GM23338 (cell line): ENCODE data around the gene DLG3. TPM values are rescaled to one million over a fixed set of nuclear protein-coding genes. Genes with fewer than 3 reads are reported as not detected.

Source experiments
- ATAC-seq: fragments of 200-7000 bp; cut with Tn5 transposase; 3 replicates; pipeline ENCODE4 v1.9.1; 2020
- DNase-seq: peaks from one replicate; pipeline ENCODE4 v3.0.0-alpha.2; 2015; ENCODE audit warnings: low spot score
- H2AFZ ChIP-seq: fragments of 200-600 bp; sonication (generic); 2 replicates; pipeline ENCODE4 v1.8.0; 2016; ENCODE audit warnings: antibody characterized with exemption, mild to moderate bottlenecking, moderate library complexity
- H3F3A ChIP-seq: fragments of 200-600 bp; sonication (generic); replicated peaks from 2 replicates; pipeline ENCODE4 v1.8.0; 2017; ENCODE audit warnings: antibody characterized with exemption, mixed run types, low read depth
- H3K27ac ChIP-seq: fragments of 200-600 bp; sonication (generic); 2 replicates; pipeline ENCODE4 v1.6.1; 2016; ENCODE audit warnings: low read depth
- H3K27me3 ChIP-seq: fragments of 200-600 bp; sonication (generic); 2 replicates; pipeline ENCODE4 v1.8.0; 2016; ENCODE audit warnings: mild to moderate bottlenecking, mixed run types, moderate library complexity; ENCODE audit not compliant: insufficient read depth
- H3K36me3 ChIP-seq: fragments of 200-600 bp; sonication (generic); 2 replicates; pipeline ENCODE4 v1.8.0; 2016; ENCODE audit warnings: mild to moderate bottlenecking; ENCODE audit not compliant: insufficient read depth
- H3K4me1 ChIP-seq: fragments of 200-600 bp; sonication (generic); 2 replicates; pipeline ENCODE4 v1.8.0; 2016; ENCODE audit warnings: mild to moderate bottlenecking, moderate library complexity; ENCODE audit not compliant: insufficient read depth
- H3K4me2 ChIP-seq: fragments of 200-600 bp; sonication (generic); 2 replicates; pipeline ENCODE4 v1.7.1; 2017; ENCODE audit warnings: mixed run types
- H3K4me3 ChIP-seq: fragments of 200-600 bp; sonication (generic); 2 replicates; pipeline ENCODE4 v1.6.1; 2016; ENCODE audit warnings: mixed run types
- H3K79me2 ChIP-seq: fragments of 200-600 bp; sonication (generic); replicated peaks from 2 replicates; pipeline ENCODE4 v1.8.0; 2017; ENCODE audit warnings: mild to moderate bottlenecking; ENCODE audit not compliant: insufficient read depth
- H3K9me2 ChIP-seq: fragments of 200-600 bp; sonication (generic); 2 replicates; pipeline ENCODE4 v1.8.0; 2017; ENCODE audit not compliant: insufficient read depth
- H4K20me1 ChIP-seq: fragments of 200-600 bp; sonication (generic); replicated peaks from 2 replicates; pipeline ENCODE4 v1.8.0; 2017; ENCODE audit warnings: mild to moderate bottlenecking; ENCODE audit not compliant: insufficient read depth
- H3K27ac Mint-ChIP-seq: 2 replicates; pipeline ENCODE4 v1.8.0; 2020; ENCODE audit warnings: inconsistent platforms, mild to moderate bottlenecking, moderate library complexity, mixed read lengths
- H3K27me3 Mint-ChIP-seq: 3 replicates; pipeline ENCODE4 v1.8.0; 2022; ENCODE audit warnings: low read depth, mild to moderate bottlenecking, moderate library complexity, mixed read lengths, inconsistent platforms; ENCODE audit not compliant: insufficient read depth, poor library complexity
- H3K36me3 Mint-ChIP-seq: 3 replicates; pipeline ENCODE4 v1.8.0; 2021; ENCODE audit warnings: low read depth, mild to moderate bottlenecking, inconsistent platforms, moderate library complexity, mixed read lengths
- H3K4me1 Mint-ChIP-seq: 3 replicates; pipeline ENCODE4 v1.8.0; 2020; ENCODE audit warnings: mild to moderate bottlenecking, inconsistent platforms, mixed read lengths
- H3K4me3 Mint-ChIP-seq: 3 replicates; pipeline ENCODE4 v1.8.0; 2021; ENCODE audit warnings: moderate library complexity, mild to moderate bottlenecking, inconsistent platforms, mixed read lengths
- H3K9me3 Mint-ChIP-seq: 3 replicates; pipeline ENCODE4 v1.8.0; 2020; ENCODE audit warnings: moderate library complexity, mild to moderate bottlenecking, inconsistent platforms, mixed read lengths
- CREB1 ChIP-seq: fragments of 250-450 bp; sonication (Bioruptor Pico); IDR thresholded peaks from 2 replicates; pipeline ENCODE4 v1.5.0; 2020; ENCODE audit warnings: low read depth, mild to moderate bottlenecking, moderate library complexity
- CTCF ChIP-seq, 2 experiments: fragments of 200-600 bp in 1 of 2; sonication (generic) in 1 of 2; conservative IDR thresholded peaks; 2 replicates each; pipeline versions ENCODE4 v1.5.1 to v1.6.1; 2016 to 2017; ENCODE audit warnings: antibody characterized with exemption in 2 of 2, low read depth in 2 of 2, mild to moderate bottlenecking in 2 of 2, moderate library complexity in 1 of 2
- ETS1 ChIP-seq: IDR thresholded peaks from 2 replicates; pipeline ENCODE4 v1.6.1; 2016; ENCODE audit warnings: antibody characterized with exemption
- EZH2 ChIP-seq: fragments of 200-600 bp; sonication (generic); IDR thresholded peaks from one replicate; pipeline ENCODE4 v1.8.0; 2017; ENCODE audit warnings: antibody characterized with exemption, mild to moderate bottlenecking, low read depth; ENCODE audit not compliant: unreplicated experiment
- STAT1 ChIP-seq: IDR thresholded peaks from one replicate; pipeline ENCODE4 v1.6.1; 2016; ENCODE audit warnings: antibody characterized with exemption; ENCODE audit not compliant: unreplicated experiment
- ZNF462 ChIP-seq: fragments of 250-450 bp; sonication (Bioruptor Pico); IDR thresholded peaks from 2 replicates; pipeline ENCODE4 v1.5.0; 2020; ENCODE audit warnings: mild to moderate bottlenecking, moderate library complexity
- polyA plus RNA-seq: library from polyadenylated mRNA; unstranded; fragments of >200 nt; fragmentation: Nextera tagmentation; extraction: Ambion mirVana; gene quantifications from 2 replicates; pipeline ENCODE4 v1.2.1, GENCODE V29; 2016
- total RNA-seq: library from RNA; depleted of rRNA; stranded (reverse); fragments of >200 nt; shearing (Covaris generic); gene quantifications from 2 replicates; pipeline ENCODE4 v1.2.3, GENCODE V29; 2014

DLG3 gene
- total and polyA plus RNA-seq, 2 experiments from 2014 or later = 13.0 to 61.8 TPM

- peaks cover 5% of the 10 kb centered on the region for H3K27me3 Mint-ChIP-seq
- no peaks in the 10 kb centered on the region; the same call in 1 of the 2 replicates for H3K4me1 ChIP-seq
- H3K27me3 ChIP-seq = no peaks in the 10 kb centered on the region
- no peak overlapping the region for H3K4me3 Mint-ChIP-seq
- ATAC-seq = no peak
- H2AFZ ChIP-seq = no peak overlapping the region
- no peak overlapping the region for H3K27ac Mint-ChIP-seq
- no peaks in the 10 kb centered on the region for H4K20me1 ChIP-seq
- no peak for TF ChIP-seq EZH2
- TF ChIP-seq ZNF462 (CRISPR knock-in tag) = no peak
- TF ChIP-seq ETS1 = no peak
- H3K9me3 Mint-ChIP-seq = no peaks in the 10 kb centered on the region
- no peak overlapping the region for H3K4me2 ChIP-seq
- no peak for DNase-seq
- no peaks in the 10 kb centered on the region for H3K79me2 ChIP-seq
- H3K4me1 Mint-ChIP-seq = peaks cover 14% of the 10 kb centered on the region
- H3K4me3 ChIP-seq = no peak overlapping the region
- H3K27ac ChIP-seq = no peak overlapping the region
- H3F3A ChIP-seq = no peaks in the 10 kb centered on the region
- no peaks in the 10 kb centered on the region for H3K36me3 Mint-ChIP-seq
- no peaks in the 10 kb centered on the region for H3K9me2 ChIP-seq
- no peaks in the 10 kb centered on the region for H3K36me3 ChIP-seq
Observed at GRCh38 chrX:70439016-70439415, 5.6 kb upstream of the DLG3 start.

GRCh38 chrX:70442224-70442623 is 2.4 kb upstream of the DLG3 start:
- no peak overlapping the region for H3K27ac ChIP-seq
- H3K36me3 Mint-ChIP-seq = no peaks in the 10 kb centered on the region
- H3K4me1 ChIP-seq = no peaks in the 10 kb centered on the region
- no peak overlapping the region for H3K4me2 ChIP-seq
- DNase-seq (no peak), ATAC-seq (no peak)
- H3K27ac Mint-ChIP-seq = no peak overlapping the region
- no peaks in the 10 kb centered on the region for H3K36me3 ChIP-seq
- no peak overlapping the region for H2AFZ ChIP-seq
- no peaks in the 10 kb centered on the region for H4K20me1 ChIP-seq
- H3F3A ChIP-seq = no peaks in the 10 kb centered on the region
- H3K9me3 Mint-ChIP-seq = no peaks in the 10 kb centered on the region
- 0 out of 3 replicates have a peak, but pooled peaks cover 3% of the 10 kb centered on the region for H3K4me1 Mint-ChIP-seq
- peaks cover 12% of the 10 kb centered on the region for H3K27me3 Mint-ChIP-seq
- no peak overlapping the region for H3K4me3 Mint-ChIP-seq
- H3K4me3 ChIP-seq = no peak overlapping the region
- 0 out of 2 replicates have a peak, but pooled peaks cover 5% of the 10 kb centered on the region for H3K27me3 ChIP-seq
- no peaks in the 10 kb centered on the region for H3K79me2 ChIP-seq
- no peaks in the 10 kb centered on the region for H3K9me2 ChIP-seq
- TF ChIP-seq EZH2 (no peak), STAT1 (no peak), CREB1 (CRISPR knock-in tag) (no peak), CTCF (conservative IDR thresholded peaks at IDR 0.05; ENCODE audit: low read depth in 2 of 2) (no peak)
